ENCODE results near the gene SLC6A11.

The SLC6A11 gene

DNA sequence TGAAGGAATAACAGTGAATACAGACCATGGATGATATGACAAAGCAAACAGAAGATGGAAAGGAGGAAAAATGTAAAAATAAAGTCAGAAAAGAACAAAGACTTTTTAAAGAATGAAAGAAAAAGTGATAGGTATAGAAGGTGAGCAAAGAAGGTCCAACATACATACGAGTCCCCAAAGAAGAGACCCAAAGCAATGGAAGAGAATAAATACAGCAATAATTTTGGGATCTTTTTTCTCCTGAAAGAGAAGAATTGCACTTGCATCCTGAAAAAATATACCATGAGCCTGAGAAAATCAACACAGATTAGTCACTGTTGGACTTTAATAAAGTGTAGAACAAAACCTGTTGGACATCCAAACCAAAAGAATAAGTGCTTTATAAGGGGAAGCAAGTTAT is 91.2 kb downstream of the SLC6A11 start:
- Histone ChIP-seq H3K9me3 (ENCODE audit: control insufficient read depth, low read depth, low read length) (peaks cover 11% of the 10 kb centered on the region), H3K27me3 (ENCODE audit: control insufficient read depth, insufficient read depth, low read length) (no peaks in the 10 kb centered on the region), H3K4me3 (ENCODE audit: low read length) (no peak overlapping the region), H3K27ac (ENCODE audit: low read length) (no peak overlapping the region), H3K9ac (ENCODE audit: low read length) (no peak overlapping the region), H3K4me1 (ENCODE audit: control insufficient read depth, low read depth, low read length) (no peaks in the 10 kb centered on the region), H3K36me3 (ENCODE audit: control insufficient read depth, low read depth, low read length) (no peaks in the 10 kb centered on the region)

DNA sequence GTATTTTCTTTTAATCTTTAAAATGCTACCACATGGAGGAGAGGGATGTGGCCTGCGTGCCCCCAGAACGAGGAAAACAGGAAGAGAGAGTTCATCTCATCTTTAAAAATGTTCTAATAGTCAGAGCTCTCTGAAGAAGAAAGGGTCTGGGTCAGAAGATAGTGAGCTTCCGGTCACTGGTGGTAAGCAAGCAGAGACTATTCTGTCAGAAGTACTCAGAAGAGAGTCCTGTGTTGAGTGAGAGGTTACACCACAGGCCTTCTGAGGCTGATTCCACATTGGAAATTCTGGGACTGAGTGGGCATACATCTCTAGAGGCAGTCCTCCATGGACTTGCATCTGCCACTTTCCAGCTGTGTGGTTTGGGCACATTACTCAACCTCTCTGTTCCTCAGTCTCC is 94.3 kb downstream of the SLC6A11 start:
- no peak overlapping the region for H3K4me3 ChIP-seq (ENCODE audit: low read length)
- H3K9ac ChIP-seq (ENCODE audit: low read length), result no peak overlapping the region
- H3K27ac ChIP-seq (ENCODE audit: low read length), result no peak overlapping the region
- H3K9me3 ChIP-seq (ENCODE audit: control insufficient read depth, low read depth, low read length), result peaks cover 11% of the 10 kb centered on the region
- no peaks in the 10 kb centered on the region for H3K36me3 ChIP-seq (ENCODE audit: control insufficient read depth, low read depth, low read length)
- H3K4me1 ChIP-seq (ENCODE audit: control insufficient read depth, low read depth, low read length), result no peaks in the 10 kb centered on the region
- H3K27me3 ChIP-seq (ENCODE audit: control insufficient read depth, insufficient read depth, low read length), result no peaks in the 10 kb centered on the region

DNA sequence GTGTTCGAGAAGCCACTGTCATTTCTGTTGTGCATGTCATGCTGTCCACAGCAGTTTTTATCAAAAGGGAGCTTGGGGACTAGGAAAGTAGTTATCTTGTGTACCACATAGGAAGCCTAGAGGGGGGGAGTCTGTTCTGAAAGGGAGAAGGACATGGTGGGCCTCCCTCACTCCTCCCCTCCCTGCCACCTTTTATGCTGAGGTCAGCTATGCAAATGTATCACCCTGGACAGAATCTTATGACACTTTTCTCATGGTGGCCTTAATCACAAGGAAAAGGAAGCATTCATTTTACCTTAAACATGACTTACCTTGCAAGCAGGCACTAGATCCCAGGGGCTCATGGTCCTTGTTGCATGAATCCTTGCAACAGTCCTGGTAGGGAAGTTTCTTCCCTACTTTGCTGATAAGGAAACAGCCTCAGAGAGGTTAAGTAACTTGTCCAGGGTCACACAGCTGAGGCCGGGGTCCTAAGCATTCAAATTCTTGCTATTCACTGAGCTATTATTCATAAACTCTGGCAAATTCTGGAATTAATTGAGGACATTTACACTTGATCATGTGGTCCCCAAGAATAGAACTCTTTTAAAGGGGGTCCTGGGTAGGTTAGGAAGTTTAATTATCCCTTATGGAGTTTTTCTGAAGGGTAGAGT is 95.4 kb downstream of the SLC6A11 start:
- H3K9ac ChIP-seq (ENCODE audit: low read length), result no peak overlapping the region
- H3K27me3 ChIP-seq (ENCODE audit: control insufficient read depth, insufficient read depth, low read length), result no peaks in the 10 kb centered on the region
- peaks cover 9% of the 10 kb centered on the region for H3K9me3 ChIP-seq (ENCODE audit: control insufficient read depth, low read depth, low read length)
- no peaks in the 10 kb centered on the region for H3K4me1 ChIP-seq (ENCODE audit: control insufficient read depth, low read depth, low read length)
- H3K27ac ChIP-seq (ENCODE audit: low read length), result no peak overlapping the region
- no peaks in the 10 kb centered on the region for H3K36me3 ChIP-seq (ENCODE audit: control insufficient read depth, low read depth, low read length)
- H3K4me3 ChIP-seq (ENCODE audit: low read length), result no peak overlapping the region

DNA sequence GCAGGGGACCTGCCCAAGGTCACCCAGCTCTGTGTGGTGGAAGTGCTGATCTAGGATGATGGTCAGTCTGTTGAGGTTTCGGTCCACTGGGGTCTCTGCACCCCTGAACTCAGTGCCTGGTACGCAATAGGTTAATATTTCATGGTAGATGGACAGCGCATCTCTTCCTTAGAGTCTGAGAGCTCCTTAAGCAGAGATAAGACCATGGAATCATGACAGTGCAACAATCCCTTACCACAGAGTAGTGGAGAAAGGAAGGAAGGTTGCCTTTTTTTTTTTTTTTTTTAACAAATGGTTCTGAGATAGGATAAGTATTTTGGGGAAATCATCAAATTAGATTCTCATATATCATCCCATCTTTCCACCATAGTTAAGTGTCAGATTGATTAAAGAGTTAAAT is 96.8 kb downstream of the SLC6A11 start:
- Histone ChIP-seq H3K4me1 (ENCODE audit: control insufficient read depth, low read depth, low read length) (no peaks in the 10 kb centered on the region), H3K9ac (ENCODE audit: low read length) (no peak overlapping the region), H3K4me3 (ENCODE audit: low read length) (no peak overlapping the region), H3K36me3 (ENCODE audit: control insufficient read depth, low read depth, low read length) (no peaks in the 10 kb centered on the region), H3K27me3 (ENCODE audit: control insufficient read depth, insufficient read depth, low read length) (no peaks in the 10 kb centered on the region), H3K9me3 (ENCODE audit: control insufficient read depth, low read depth, low read length) (peaks cover 1% of the 10 kb centered on the region), H3K27ac (ENCODE audit: low read length) (no peak overlapping the region)

DNA sequence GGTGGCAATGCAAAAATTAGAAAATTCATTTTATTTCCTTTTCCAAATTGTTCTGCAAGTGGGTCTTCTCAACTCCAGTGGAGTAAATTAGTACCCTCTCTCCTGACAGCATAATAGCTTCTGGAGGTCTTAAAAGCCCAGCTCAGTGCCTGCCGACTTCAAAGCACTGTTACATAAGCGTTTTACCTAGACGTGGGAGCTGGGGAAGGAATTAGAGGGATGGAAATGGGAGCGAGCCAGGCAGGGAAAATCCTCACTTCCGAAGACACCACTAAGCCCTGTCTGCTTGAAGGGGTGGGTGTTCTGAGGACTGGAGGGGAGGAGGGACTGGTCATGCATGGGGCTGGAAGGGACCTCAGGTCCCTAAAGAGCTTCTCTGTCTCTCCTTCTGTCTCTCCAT is 99.3 kb downstream of the SLC6A11 start:
- Histone ChIP-seq H3K9me3 (ENCODE audit: control insufficient read depth, low read depth, low read length) (no peaks in the 10 kb centered on the region), H3K9ac (ENCODE audit: low read length) (no peak overlapping the region), H3K4me1 (ENCODE audit: control insufficient read depth, low read depth, low read length) (no peaks in the 10 kb centered on the region), H3K27ac (ENCODE audit: low read length) (no peak overlapping the region), H3K36me3 (ENCODE audit: control insufficient read depth, low read depth, low read length) (no peaks in the 10 kb centered on the region), H3K27me3 (ENCODE audit: control insufficient read depth, insufficient read depth, low read length) (no peaks in the 10 kb centered on the region), H3K4me3 (ENCODE audit: low read length) (no peak overlapping the region)

DNA sequence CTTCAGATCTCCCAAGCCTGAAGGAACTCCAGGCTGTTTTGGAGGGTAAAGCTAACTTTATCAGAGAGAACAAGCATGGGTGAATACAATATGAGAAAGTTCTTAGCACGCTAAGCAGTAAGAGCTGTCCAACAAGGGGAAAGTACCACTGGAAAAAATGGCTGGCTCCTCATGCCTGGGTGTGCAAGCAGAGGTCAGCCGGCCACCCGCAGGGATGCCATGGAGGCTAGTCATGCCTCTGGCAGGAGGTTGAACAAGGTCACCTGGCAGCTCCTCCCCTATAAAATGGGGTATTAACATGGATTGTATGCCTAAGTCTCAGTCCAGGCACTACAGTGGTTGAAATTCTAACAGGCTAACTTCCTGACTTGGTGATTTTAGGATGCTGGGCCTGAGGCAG is 101.1 kb downstream of the SLC6A11 start:
- Histone ChIP-seq H3K36me3 (ENCODE audit: control insufficient read depth, low read depth, low read length) (no peaks in the 10 kb centered on the region), H3K4me3 (ENCODE audit: low read length) (no peak overlapping the region), H3K27me3 (ENCODE audit: control insufficient read depth, insufficient read depth, low read length) (no peaks in the 10 kb centered on the region), H3K9ac (ENCODE audit: low read length) (no peak overlapping the region), H3K27ac (ENCODE audit: low read length) (no peak overlapping the region), H3K4me1 (ENCODE audit: control insufficient read depth, low read depth, low read length) (no peaks in the 10 kb centered on the region), H3K9me3 (ENCODE audit: control insufficient read depth, low read depth, low read length) (no peaks in the 10 kb centered on the region)

DNA sequence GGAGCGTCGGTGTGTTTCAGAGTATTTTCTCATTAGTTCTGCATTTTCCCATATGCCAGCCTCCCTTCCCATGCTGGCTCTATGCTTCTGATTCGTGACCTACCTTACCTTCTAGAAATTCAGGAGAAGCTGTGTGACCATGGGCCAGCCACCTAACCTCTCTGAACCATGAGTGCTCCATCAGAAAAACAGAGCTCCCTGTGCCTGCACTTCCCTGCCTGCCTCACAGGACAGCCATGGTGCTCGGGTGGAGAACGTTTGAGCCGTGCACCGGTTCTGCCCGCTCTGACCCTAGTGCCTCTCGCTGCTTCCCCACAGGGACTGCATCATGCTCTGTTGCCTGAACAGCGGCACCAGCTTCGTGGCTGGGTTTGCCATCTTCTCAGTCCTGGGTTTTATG is 102.0 kb downstream of the SLC6A11 start:
- no peaks in the 10 kb centered on the region for H3K36me3 ChIP-seq (ENCODE audit: control insufficient read depth, low read depth, low read length)
- no peak overlapping the region for H3K9ac ChIP-seq (ENCODE audit: low read length)
- no peaks in the 10 kb centered on the region for H3K4me1 ChIP-seq (ENCODE audit: control insufficient read depth, low read depth, low read length)
- no peak overlapping the region for H3K27ac ChIP-seq (ENCODE audit: low read length)
- no peaks in the 10 kb centered on the region for H3K9me3 ChIP-seq (ENCODE audit: control insufficient read depth, low read depth, low read length)
- no peak overlapping the region for H3K4me3 ChIP-seq (ENCODE audit: low read length)
- no peaks in the 10 kb centered on the region for H3K27me3 ChIP-seq (ENCODE audit: control insufficient read depth, insufficient read depth, low read length)

DNA sequence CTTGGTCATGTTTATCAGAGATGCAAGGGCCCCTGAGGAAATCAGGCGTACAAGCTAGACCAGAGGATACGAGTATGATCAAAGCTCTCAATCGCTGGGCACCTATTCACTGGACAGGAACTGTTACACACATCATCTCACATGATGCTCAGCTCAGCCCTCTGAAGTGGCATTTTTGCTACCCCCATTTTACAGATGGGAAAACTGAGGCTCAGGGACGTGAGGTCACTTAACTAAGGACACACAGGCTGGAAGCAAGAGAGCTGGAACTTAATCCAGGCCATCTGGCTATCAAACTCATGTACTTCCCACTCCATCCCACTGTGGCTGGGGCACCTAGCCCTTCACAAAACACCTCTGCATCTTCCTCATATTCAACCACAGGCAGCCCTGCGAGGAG is 103.6 kb downstream of the SLC6A11 start:
- H3K36me3 ChIP-seq (ENCODE audit: control insufficient read depth, low read depth, low read length), result no peaks in the 10 kb centered on the region
- H3K4me1 ChIP-seq (ENCODE audit: control insufficient read depth, low read depth, low read length), result no peaks in the 10 kb centered on the region
- H3K4me3 ChIP-seq (ENCODE audit: low read length), result no peak overlapping the region
- no peaks in the 10 kb centered on the region for H3K27me3 ChIP-seq (ENCODE audit: control insufficient read depth, insufficient read depth, low read length)
- H3K27ac ChIP-seq (ENCODE audit: low read length), result no peak overlapping the region
- no peaks in the 10 kb centered on the region for H3K9me3 ChIP-seq (ENCODE audit: control insufficient read depth, low read depth, low read length)
- no peak overlapping the region for H3K9ac ChIP-seq (ENCODE audit: low read length)

DNA sequence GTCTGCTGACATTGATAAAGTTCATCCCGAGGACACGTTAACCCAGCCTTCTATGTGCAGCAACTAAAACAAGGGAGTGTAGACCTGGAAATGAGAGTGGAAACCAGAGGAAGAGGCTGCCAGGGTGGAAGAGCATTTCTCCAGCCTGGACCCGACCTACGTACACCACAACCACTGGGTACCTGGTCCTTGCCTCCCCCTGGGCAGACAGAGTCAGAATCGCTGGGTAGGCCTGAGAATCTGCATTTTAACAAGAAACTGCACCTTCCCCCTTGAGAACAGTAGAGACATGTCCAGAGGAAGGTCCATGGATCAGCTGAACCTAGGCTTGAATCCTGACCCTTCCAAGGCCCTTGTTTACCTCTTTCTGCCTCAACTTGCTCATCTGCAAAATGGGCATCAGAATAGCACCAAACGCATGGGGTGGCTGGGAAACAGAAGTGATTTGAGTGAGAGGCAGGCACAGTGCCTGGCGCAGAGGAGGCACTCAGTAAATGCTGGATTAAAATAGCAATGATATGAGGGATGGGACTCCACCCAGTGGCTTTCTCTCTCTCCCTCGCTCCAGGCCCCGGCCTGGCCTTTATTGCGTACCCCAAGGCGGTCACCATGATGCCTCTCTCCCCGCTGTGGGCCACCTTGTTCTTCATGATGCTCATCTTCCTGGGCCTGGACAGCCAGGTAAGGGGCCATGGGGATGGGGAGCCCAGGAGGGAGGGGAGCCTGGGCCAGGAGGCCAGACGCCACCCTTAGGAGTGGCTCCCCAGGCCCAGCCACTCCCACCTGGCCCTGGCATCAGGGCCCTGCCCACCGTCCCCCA is 109.6 kb downstream of the SLC6A11 start:
- H3K27me3 ChIP-seq (ENCODE audit: control insufficient read depth, insufficient read depth, low read length), result no peaks in the 10 kb centered on the region
- no peak overlapping the region for H3K4me3 ChIP-seq (ENCODE audit: low read length)
- H3K9ac ChIP-seq (ENCODE audit: low read length), result no peak overlapping the region
- H3K9me3 ChIP-seq (ENCODE audit: control insufficient read depth, low read depth, low read length), result no peaks in the 10 kb centered on the region
- no peaks in the 10 kb centered on the region for H3K36me3 ChIP-seq (ENCODE audit: control insufficient read depth, low read depth, low read length)
- no peak overlapping the region for H3K27ac ChIP-seq (ENCODE audit: low read length)
- no peaks in the 10 kb centered on the region for H3K4me1 ChIP-seq (ENCODE audit: control insufficient read depth, low read depth, low read length)

DNA sequence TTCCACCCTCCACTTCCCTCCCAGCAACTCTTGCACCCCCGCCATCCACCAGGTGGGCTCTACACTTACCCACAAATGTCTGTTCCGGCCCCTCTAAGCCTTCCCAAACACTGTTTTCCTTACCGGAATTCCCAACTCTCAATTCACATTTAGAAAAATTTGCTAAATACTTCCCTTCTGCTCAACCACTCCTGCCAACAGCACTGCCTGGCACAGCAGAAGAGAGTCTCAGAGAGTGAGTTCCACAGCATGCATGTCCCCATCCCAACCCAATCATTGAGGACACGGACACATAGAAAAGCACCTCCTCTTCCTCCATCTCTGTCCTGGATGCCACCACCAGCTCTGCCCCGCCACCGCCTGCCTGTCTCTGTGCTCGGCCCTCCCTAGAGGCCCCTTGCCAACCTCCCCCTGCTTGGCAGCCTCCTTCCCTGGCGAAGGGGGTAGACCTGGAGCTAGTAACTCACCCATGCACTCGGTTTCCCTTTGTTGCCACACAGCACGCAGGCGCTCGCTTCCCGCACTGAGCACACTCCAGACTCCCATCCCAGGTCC is 110.3 kb downstream of the SLC6A11 start:
- Histone ChIP-seq H3K4me3 (ENCODE audit: low read length) (no peak overlapping the region), H3K36me3 (ENCODE audit: control insufficient read depth, low read depth, low read length) (no peaks in the 10 kb centered on the region), H3K4me1 (ENCODE audit: control insufficient read depth, low read depth, low read length) (no peaks in the 10 kb centered on the region), H3K9ac (ENCODE audit: low read length) (no peak overlapping the region), H3K27ac (ENCODE audit: low read length) (no peak overlapping the region), H3K27me3 (ENCODE audit: control insufficient read depth, insufficient read depth, low read length) (no peaks in the 10 kb centered on the region), H3K9me3 (ENCODE audit: control insufficient read depth, low read depth, low read length) (no peaks in the 10 kb centered on the region)

DNA sequence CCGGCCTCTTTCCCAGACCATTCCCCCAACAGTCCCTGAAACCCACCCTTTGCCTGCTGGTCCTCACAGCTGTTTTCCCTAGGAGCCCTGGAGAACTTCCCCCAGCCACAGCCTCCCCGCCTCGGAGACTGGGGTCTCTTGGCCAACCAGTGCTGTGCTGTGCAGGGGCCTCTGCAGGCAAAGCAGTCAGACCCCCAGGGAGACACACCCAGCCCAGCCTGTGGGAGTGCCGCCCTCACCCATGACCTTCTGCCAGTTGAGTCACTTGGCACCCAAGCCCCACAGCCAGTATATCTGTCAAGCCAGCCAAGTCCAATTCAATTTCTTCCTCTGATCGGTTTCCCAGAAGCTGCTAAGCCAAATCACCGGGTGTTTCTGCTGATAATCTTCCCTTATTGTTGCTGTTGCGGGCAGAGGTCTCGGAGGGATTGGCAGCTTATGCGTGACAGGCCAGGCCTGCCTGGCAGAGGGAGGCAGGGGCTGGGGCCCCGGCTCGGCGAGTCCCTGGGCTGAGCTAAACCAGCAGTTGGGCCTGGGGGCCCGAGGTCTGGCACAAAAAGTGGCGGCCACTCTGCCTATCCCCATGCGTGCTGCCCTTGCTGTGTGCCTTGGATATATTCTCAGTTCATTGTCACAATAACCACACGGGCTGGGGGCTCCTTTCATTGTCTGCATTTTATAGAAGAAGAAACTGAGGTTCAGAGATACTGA is 110.9 kb downstream of the SLC6A11 start:
- Histone ChIP-seq H3K27me3 (ENCODE audit: control insufficient read depth, insufficient read depth, low read length) (no peaks in the 10 kb centered on the region), H3K27ac (ENCODE audit: low read length) (no peak overlapping the region), H3K36me3 (ENCODE audit: control insufficient read depth, low read depth, low read length) (no peaks in the 10 kb centered on the region), H3K4me1 (ENCODE audit: control insufficient read depth, low read depth, low read length) (no peaks in the 10 kb centered on the region), H3K9me3 (ENCODE audit: control insufficient read depth, low read depth, low read length) (no peaks in the 10 kb centered on the region), H3K9ac (ENCODE audit: low read length) (no peak overlapping the region), H3K4me3 (ENCODE audit: low read length) (no peak overlapping the region)

Measured in iPS-18a (cell line).